Upper lobe of left lung (tissue), 4 donors: ENCODE measurements around the gene HLA-B.

ENCODE experiments used
- EP300 ChIP-seq, 4 donors: sonication (generic); formaldehyde crosslinking; IDR thresholded peaks; one replicate each; pipeline ENCODE4 v1.5.1; 2017; ENCODE audit warnings: antibody characterized with exemption in 4 of 4, control low read depth in 2 of 4
- POLR2A ChIP-seq, 4 donors: fragments of 450-650 bp; IDR thresholded peaks; one replicate each; pipeline ENCODE4 v1.5.1; 2016 to 2017; ENCODE audit warnings: antibody characterized with exemption in 4 of 4, mild to moderate bottlenecking in 2 of 4
- TF ChIP-seq, protein P1 (sequence below), 6 experiments: fragments of 450-650 bp in 4 of 6; fragments of 200-600 bp in 2 of 6; sonication (generic) in 2 of 6; IDR thresholded peaks; one replicate each; pipeline ENCODE4 v1.5.1; 2016 to 2019; ENCODE audit warnings: antibody characterized with exemption in 6 of 6

GRCh38 chr6:31386977-31387376 is 30.0 kb upstream of the HLA-B start:
- TF ChIP-seq, protein P1, sequence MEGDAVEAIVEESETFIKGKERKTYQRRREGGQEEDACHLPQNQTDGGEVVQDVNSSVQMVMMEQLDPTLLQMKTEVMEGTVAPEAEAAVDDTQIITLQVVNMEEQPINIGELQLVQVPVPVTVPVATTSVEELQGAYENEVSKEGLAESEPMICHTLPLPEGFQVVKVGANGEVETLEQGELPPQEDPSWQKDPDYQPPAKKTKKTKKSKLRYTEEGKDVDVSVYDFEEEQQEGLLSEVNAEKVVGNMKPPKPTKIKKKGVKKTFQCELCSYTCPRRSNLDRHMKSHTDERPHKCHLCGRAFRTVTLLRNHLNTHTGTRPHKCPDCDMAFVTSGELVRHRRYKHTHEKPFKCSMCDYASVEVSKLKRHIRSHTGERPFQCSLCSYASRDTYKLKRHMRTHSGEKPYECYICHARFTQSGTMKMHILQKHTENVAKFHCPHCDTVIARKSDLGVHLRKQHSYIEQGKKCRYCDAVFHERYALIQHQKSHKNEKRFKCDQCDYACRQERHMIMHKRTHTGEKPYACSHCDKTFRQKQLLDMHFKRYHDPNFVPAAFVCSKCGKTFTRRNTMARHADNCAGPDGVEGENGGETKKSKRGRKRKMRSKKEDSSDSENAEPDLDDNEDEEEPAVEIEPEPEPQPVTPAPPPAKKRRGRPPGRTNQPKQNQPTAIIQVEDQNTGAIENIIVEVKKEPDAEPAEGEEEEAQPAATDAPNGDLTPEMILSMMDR (IDR thresholded peaks at IDR 0.05) = no peak
- TF ChIP-seq POLR2A (IDR thresholded peaks at IDR 0.05) (no peak), EP300 (IDR thresholded peaks at IDR 0.05) (no peak)
